Measurements from ENCODE around the gene ALDH9A1. TPM values are rescaled to one million over a fixed set of nuclear protein-coding genes. Genes with fewer than 3 reads are reported as not detected.
A peak's percentile ranks its signal among the peaks of the same experiment; 100 is the strongest.

The ALDH9A1 gene
- polyA plus RNA-seq, 2 of the 4 experiments (the other 2 are of a cell fraction) = 40.5 to 77.1 TPM

DNA sequence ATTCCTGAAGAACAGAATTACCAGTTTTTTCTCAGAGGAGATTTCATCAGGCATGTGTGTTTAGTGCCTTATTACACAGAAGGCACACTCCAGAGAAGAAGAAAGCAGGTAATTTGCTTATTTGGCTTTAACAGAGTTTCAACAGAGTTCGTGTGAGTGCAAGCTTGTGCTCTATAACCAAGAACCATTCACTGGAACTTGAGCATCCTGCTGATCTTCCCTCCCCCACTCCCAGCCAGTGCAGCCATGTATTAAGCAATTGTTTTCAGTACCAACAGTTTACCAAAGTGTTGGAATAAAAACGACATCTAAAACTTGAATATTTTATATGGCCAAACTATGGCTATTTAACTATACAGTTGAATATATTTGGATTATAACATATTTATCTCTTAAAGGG lies 63.0 kb downstream of the ALDH9A1 start:
- H3K27ac ChIP-seq = peak overlapping the region in 1 of 2 experiments; percentile 45; a peak in 2 of 6 replicates
- FAIRE-seq (no peak), ATAC-seq (no peak), DNase-seq (ENCODE audit: low read depth in 1 of 2, low spot score in 1 of 2) (no peak)
- H3K4me1 ChIP-seq = peaks cover 68% of the 10 kb centered on the region
- no peak overlapping the region for H3K4me3 ChIP-seq
- peak overlapping the region; percentile 93 for H3K4me2 ChIP-seq
- H3K9me3 ChIP-seq = no peaks in the 10 kb centered on the region
- ChIA-PET CTCF (no interaction called here), POLR2A (no interaction called here)
- 35% methylated on average over 2 of the region's 2 CpGs for WGBS (ENCODE audit: missing lambda C conversion rate)
- TF ChIP-seq RCOR1 (IDR thresholded peaks at IDR 0.05; ENCODE audit: low read depth, low read length) (no peak), FOSL2 (IDR thresholded peaks at IDR 0.05) (no peak), FOSL2 (CRISPR knock-in tag; IDR thresholded peaks at IDR 0.05) (no peak), JUN (IDR thresholded peaks at IDR 0.05) (no peak), RNF2 (IDR thresholded peaks at IDR 0.05; ENCODE audit: borderline replicate concordance, low read depth) (no peak)
- TF ChIP-seq, protein P1, sequence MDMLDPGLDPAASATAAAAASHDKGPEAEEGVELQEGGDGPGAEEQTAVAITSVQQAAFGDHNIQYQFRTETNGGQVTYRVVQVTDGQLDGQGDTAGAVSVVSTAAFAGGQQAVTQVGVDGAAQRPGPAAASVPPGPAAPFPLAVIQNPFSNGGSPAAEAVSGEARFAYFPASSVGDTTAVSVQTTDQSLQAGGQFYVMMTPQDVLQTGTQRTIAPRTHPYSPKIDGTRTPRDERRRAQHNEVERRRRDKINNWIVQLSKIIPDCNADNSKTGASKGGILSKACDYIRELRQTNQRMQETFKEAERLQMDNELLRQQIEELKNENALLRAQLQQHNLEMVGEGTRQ (IDR thresholded peaks at IDR 0.05) = no peak
- TF ChIP-seq, protein P2, sequence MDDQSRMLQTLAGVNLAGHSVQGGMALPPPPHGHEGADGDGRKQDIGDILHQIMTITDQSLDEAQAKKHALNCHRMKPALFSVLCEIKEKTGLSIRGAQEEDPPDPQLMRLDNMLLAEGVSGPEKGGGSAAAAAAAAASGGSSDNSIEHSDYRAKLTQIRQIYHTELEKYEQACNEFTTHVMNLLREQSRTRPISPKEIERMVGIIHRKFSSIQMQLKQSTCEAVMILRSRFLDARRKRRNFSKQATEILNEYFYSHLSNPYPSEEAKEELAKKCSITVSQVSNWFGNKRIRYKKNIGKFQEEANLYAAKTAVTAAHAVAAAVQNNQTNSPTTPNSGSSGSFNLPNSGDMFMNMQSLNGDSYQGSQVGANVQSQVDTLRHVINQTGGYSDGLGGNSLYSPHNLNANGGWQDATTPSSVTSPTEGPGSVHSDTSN (IDR thresholded peaks at IDR 0.05) = no peak

DNA sequence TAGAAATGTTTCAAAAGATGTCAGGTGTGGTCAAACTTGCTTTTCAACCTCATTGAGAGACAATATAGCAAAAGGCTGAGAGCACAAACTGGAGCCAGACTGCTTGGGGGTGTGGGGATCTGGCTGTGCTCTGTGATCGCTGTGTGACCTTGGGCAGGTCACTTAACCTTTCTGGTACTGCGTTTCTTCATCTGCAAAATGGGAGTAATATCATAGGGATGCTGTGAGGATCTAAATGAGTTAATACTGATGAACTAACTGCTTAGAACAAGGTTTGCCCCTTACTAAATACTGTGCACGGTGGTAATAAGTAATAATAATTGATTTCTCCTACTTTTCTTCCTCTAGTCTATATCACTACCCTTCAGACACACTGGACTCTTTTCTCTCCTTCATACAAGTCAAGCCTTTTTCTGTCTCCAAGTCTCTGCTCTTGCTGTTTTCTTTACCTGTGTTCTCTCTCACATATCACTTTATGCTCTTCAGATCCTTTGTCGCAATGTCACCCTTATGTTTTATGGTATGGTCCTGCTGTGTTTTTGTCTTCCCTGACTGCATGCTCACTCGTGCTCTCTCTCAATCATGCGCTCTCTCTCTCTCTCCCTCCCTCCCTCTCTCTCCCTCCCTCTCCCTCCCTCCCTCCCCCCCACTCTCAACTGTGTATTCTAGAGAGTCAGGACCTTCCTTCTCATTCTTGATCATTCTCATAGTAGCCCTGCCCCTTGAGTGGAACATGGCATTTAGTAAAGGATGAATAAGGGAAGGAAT lies 64.0 kb downstream of the ALDH9A1 start:
- FAIRE-seq = no peak
- TF ChIP-seq CHD2 (IDR thresholded peaks at IDR 0.05; ENCODE audit: low read length, partially characterized antibody) = no peak
- TF ChIP-seq JUNB (IDR thresholded peaks at IDR 0.05) = no peak
- no peak for TF ChIP-seq CBX8 (IDR thresholded peaks at IDR 0.05)
- TF ChIP-seq, protein P1 (IDR thresholded peaks at IDR 0.05) = no peak
- TF ChIP-seq, protein P3, sequence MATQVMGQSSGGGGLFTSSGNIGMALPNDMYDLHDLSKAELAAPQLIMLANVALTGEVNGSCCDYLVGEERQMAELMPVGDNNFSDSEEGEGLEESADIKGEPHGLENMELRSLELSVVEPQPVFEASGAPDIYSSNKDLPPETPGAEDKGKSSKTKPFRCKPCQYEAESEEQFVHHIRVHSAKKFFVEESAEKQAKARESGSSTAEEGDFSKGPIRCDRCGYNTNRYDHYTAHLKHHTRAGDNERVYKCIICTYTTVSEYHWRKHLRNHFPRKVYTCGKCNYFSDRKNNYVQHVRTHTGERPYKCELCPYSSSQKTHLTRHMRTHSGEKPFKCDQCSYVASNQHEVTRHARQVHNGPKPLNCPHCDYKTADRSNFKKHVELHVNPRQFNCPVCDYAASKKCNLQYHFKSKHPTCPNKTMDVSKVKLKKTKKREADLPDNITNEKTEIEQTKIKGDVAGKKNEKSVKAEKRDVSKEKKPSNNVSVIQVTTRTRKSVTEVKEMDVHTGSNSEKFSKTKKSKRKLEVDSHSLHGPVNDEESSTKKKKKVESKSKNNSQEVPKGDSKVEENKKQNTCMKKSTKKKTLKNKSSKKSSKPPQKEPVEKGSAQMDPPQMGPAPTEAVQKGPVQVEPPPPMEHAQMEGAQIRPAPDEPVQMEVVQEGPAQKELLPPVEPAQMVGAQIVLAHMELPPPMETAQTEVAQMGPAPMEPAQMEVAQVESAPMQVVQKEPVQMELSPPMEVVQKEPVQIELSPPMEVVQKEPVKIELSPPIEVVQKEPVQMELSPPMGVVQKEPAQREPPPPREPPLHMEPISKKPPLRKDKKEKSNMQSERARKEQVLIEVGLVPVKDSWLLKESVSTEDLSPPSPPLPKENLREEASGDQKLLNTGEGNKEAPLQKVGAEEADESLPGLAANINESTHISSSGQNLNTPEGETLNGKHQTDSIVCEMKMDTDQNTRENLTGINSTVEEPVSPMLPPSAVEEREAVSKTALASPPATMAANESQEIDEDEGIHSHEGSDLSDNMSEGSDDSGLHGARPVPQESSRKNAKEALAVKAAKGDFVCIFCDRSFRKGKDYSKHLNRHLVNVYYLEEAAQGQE (IDR thresholded peaks at IDR 0.05) = no peak
- TF ChIP-seq POLR2AphosphoS2 (conservative IDR thresholded peaks at IDR 0.05; ENCODE audit: low read length) = no peak
- no peaks in the 10 kb centered on the region for H3K9me3 ChIP-seq
- peak overlapping the region in 1 of 2 experiments; percentile 45; a peak in 2 of 6 replicates for H3K27ac ChIP-seq
- peaks cover 72% of the 10 kb centered on the region for H3K4me1 ChIP-seq
- DNase-seq (ENCODE audit: low read depth in 1 of 2, low spot score in 1 of 2) = no peak
- CTCF ChIA-PET = interaction anchor here (3.3 kb wide), 1 partner anchor 32 kb away, joined by 12 read pairs; no protein-coding TSS in a partner anchor
- H3K4me3 ChIP-seq = no peak overlapping the region
- POLR2A ChIA-PET = no interaction called here
- H3K4me2 ChIP-seq = peak overlapping the region; percentile 93
- WGBS (ENCODE audit: missing lambda C conversion rate) = 82% methylated on average over 6 of the region's 6 CpGs
- ATAC-seq = no peak

DNA sequence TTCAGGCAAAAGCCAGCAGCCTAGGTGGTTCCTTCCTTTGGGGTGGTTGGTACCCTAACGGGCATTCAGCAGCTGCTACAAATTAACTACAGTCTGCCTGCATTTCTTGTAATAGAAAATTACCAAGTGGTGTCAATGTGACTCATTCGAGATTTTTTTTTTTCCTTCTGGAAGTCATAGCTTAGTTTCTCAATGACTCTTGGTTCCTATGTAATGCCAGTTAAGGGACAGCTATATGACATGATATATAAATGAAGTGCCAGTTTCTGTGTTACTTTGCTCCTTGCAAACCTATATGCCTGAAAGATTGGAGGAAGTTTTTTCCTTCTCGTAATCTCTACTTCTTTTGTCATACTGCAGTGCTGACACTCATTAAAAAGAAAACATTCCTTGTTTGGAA lies 64.7 kb downstream of the ALDH9A1 start:
- Histone ChIP-seq H3K4me1 (peaks cover 69% of the 10 kb centered on the region), H3K4me3 (no peak overlapping the region), H3K9me3 (no peaks in the 10 kb centered on the region), H3K27ac (no peak overlapping the region), H3K4me2 (peak overlapping the region; percentile 93)
- CTCF ChIA-PET = interaction anchor here (3.3 kb wide), 1 partner anchor 32 kb away, joined by 12 read pairs; no protein-coding TSS in a partner anchor
- no peak for ATAC-seq
- TF ChIP-seq ZNF302 (CRISPR knock-in tag; IDR thresholded peaks at IDR 0.05) (no peak), CEBPB (IDR thresholded peaks at IDR 0.05) (no peak), KDM1A (IDR thresholded peaks at IDR 0.05; ENCODE audit: low read depth) (no peak), MAZ (IDR thresholded peaks at IDR 0.05; ENCODE audit: borderline replicate concordance, low read depth, low read length) (no peak), HOXB13 (CRISPR knock-in tag; IDR thresholded peaks at IDR 0.05; ENCODE audit: low read depth) (no peak), SREBF2 (IDR thresholded peaks at IDR 0.05) (no peak), RNF2 (IDR thresholded peaks at IDR 0.05; ENCODE audit: borderline replicate concordance, low read depth) (no peak)
- TF ChIP-seq, protein P2 (IDR thresholded peaks at IDR 0.05) = no peak
- TF ChIP-seq, protein P3 (IDR thresholded peaks at IDR 0.05) = no peak
- no peak for FAIRE-seq
- POLR2A ChIA-PET = no interaction called here
- no peak for DNase-seq (ENCODE audit: low read depth in 1 of 2, low spot score in 1 of 2)
- 44% methylated on average over 3 of the region's 3 CpGs for WGBS (ENCODE audit: missing lambda C conversion rate)
